H9 (cell line): ENCODE results near the gene SIGLEC1. TPM values are rescaled to one million over a fixed set of nuclear protein-coding genes. Genes with fewer than 3 reads are reported as not detected.

Experiments
- DNase-seq: peaks from one replicate; pipeline ENCODE4 v3.0.0-alpha.2; 2017
- H2AFZ ChIP-seq: one replicate; pipeline ENCODE4 v1.6.1; 2013; ENCODE audit warnings: mild to moderate bottlenecking, low read length, control low read depth, moderate library complexity
- H2AK5ac ChIP-seq: 2 replicates; pipeline ENCODE4 v1.6.1; 2013; ENCODE audit warnings: low read length, control low read depth, mixed read lengths; ENCODE audit not compliant: insufficient read length
- H2BK120ac ChIP-seq: one replicate; pipeline ENCODE4 v1.6.1; 2013; ENCODE audit warnings: low read depth, mild to moderate bottlenecking, low read length, control low read depth, inconsistent platforms; ENCODE audit not compliant: poor library complexity, severe bottlenecking
- H2BK12ac ChIP-seq: 2 replicates; pipeline ENCODE4 v1.6.1; 2013; ENCODE audit warnings: low read length, control low read depth, mixed read lengths, low read depth; ENCODE audit not compliant: insufficient read length
- H2BK15ac ChIP-seq: 2 replicates; pipeline ENCODE4 v1.6.1; 2013; ENCODE audit warnings: low read depth, low read length, control low read depth
- H2BK20ac ChIP-seq: one replicate; pipeline ENCODE4 v1.6.1; 2013; ENCODE audit warnings: low read depth, mild to moderate bottlenecking, low read length, control low read depth, inconsistent platforms; ENCODE audit not compliant: poor library complexity, severe bottlenecking
- H2BK5ac ChIP-seq: 2 replicates; pipeline ENCODE4 v1.6.1; 2013; ENCODE audit warnings: low read length, control low read depth, mixed read lengths; ENCODE audit not compliant: insufficient read length
- H3K14ac ChIP-seq: 2 replicates; pipeline ENCODE4 v1.6.1; 2013; ENCODE audit warnings: low read length, control low read depth; ENCODE audit not compliant: insufficient read depth
- H3K18ac ChIP-seq: 2 replicates; pipeline ENCODE4 v1.6.1; 2013; ENCODE audit warnings: low read depth, mild to moderate bottlenecking, mixed read lengths, low read length, control low read depth; ENCODE audit not compliant: insufficient read length
- H3K23ac ChIP-seq: 2 replicates; pipeline ENCODE4 v1.6.1; 2013; ENCODE audit warnings: low read length, control low read depth, mixed read lengths, low read depth; ENCODE audit not compliant: insufficient read length
- H3K23me2 ChIP-seq: 2 replicates; pipeline ENCODE4 v1.6.1; 2013; ENCODE audit warnings: low read depth, mild to moderate bottlenecking, mixed read lengths, low read length, control low read depth; ENCODE audit not compliant: insufficient read length, poor library complexity, severe bottlenecking
- H3K27ac ChIP-seq: 2 replicates; pipeline ENCODE4 v1.5.1; 2013; ENCODE audit warnings: low read length, control low read depth, mixed read lengths, low read depth; ENCODE audit not compliant: insufficient read length
- H3K27me3 ChIP-seq: 2 replicates; pipeline ENCODE4 v1.6.1; 2013; ENCODE audit warnings: low read length, control low read depth, inconsistent platforms; ENCODE audit not compliant: insufficient read depth
- H3K4ac ChIP-seq: 2 replicates; pipeline ENCODE4 v1.6.1; 2013; ENCODE audit warnings: low read depth, mild to moderate bottlenecking, control low read depth, inconsistent platforms, low read length, moderate library complexity
- H3K4me1 ChIP-seq: 2 replicates; pipeline ENCODE4 v1.6.1; 2013; ENCODE audit warnings: low read length, control low read depth, inconsistent platforms; ENCODE audit not compliant: insufficient read depth
- H3K4me2 ChIP-seq: 2 replicates; pipeline ENCODE4 v1.6.1; 2013; ENCODE audit warnings: low read length, control low read depth, mixed read lengths; ENCODE audit not compliant: insufficient read length, insufficient read depth
- H3K56ac ChIP-seq: 2 replicates; pipeline ENCODE4 v1.6.1; 2013; ENCODE audit warnings: low read depth, mild to moderate bottlenecking, mixed read lengths, low read length, control low read depth; ENCODE audit not compliant: insufficient read length
- H3K79me1 ChIP-seq: 2 replicates; pipeline ENCODE4 v1.6.1; 2013; ENCODE audit warnings: low read depth, mild to moderate bottlenecking, moderate library complexity, low read length, control low read depth, inconsistent platforms; ENCODE audit not compliant: insufficient read depth, poor library complexity, severe bottlenecking
- H3K79me2 ChIP-seq: 2 replicates; pipeline ENCODE4 v1.6.1; 2013; ENCODE audit warnings: low read length, control low read depth, inconsistent platforms; ENCODE audit not compliant: insufficient read depth
- H3K9ac ChIP-seq: 2 replicates; pipeline ENCODE4 v1.6.1; 2013; ENCODE audit warnings: low read length, control low read depth, mixed read lengths; ENCODE audit not compliant: insufficient read length; ENCODE audit errors: extremely low read depth
- H3K9me3 ChIP-seq: one replicate; pipeline ENCODE4 v1.6.1; 2013; ENCODE audit warnings: low read depth, low read length, inconsistent platforms; ENCODE audit not compliant: control insufficient read depth
- H3T11ph ChIP-seq: one replicate; pipeline ENCODE4 v1.6.1; 2013; ENCODE audit warnings: mild to moderate bottlenecking, low read length, control low read depth, inconsistent platforms
- H4K20me1 ChIP-seq: one replicate; pipeline ENCODE4 v1.6.1; 2013; ENCODE audit not compliant: control insufficient read depth, insufficient read length, insufficient read depth
- H4K5ac ChIP-seq: 2 replicates; pipeline ENCODE4 v1.6.1; 2013; ENCODE audit warnings: low read depth, mild to moderate bottlenecking, mixed read lengths, low read length, control low read depth; ENCODE audit not compliant: insufficient read length
- H4K8ac ChIP-seq: replicated peaks from 2 replicates; pipeline ENCODE4 v1.6.1; 2013; ENCODE audit warnings: low read length, control low read depth, mixed read lengths, low read depth; ENCODE audit not compliant: insufficient read length
- H4K91ac ChIP-seq: 2 replicates; pipeline ENCODE4 v1.6.1; 2013; ENCODE audit warnings: low read depth, mild to moderate bottlenecking, moderate library complexity, mixed read lengths, low read length, control low read depth; ENCODE audit not compliant: insufficient read length
- H3K27ac Mint-ChIP-seq, 3 experiments: 2 replicates in 2 of 3; 3 replicates in 1 of 3; pipeline ENCODE4 v1.8.0; 2020 to 2021; ENCODE audit warnings: mixed read lengths in 3 of 3, mild to moderate bottlenecking in 1 of 3, moderate library complexity in 1 of 3
- H3K27me3 Mint-ChIP-seq: 2 replicates; pipeline ENCODE4 v1.8.0; 2021; ENCODE audit warnings: low read depth, mild to moderate bottlenecking, moderate library complexity, mixed read lengths
- H3K36me3 Mint-ChIP-seq, 3 experiments: 2 replicates in 2 of 3; 3 replicates in 1 of 3; pipeline ENCODE4 v1.8.0; 2020 to 2021; ENCODE audit warnings: low read depth in 3 of 3, mixed read lengths in 3 of 3; ENCODE audit not compliant: insufficient read depth in 1 of 3
- H3K4me1 Mint-ChIP-seq, 2 experiments: 2 replicates each; pipeline ENCODE4 v1.8.0; 2020; ENCODE audit warnings: mixed read lengths in 2 of 2
- H3K4me3 Mint-ChIP-seq, 2 experiments: 2 replicates in 1 of 2; 3 replicates in 1 of 2; pipeline ENCODE4 v1.8.0; 2020 to 2021; ENCODE audit warnings: mild to moderate bottlenecking in 2 of 2, mixed read lengths in 2 of 2, moderate library complexity in 1 of 2
- H3K9me3 Mint-ChIP-seq, 2 experiments: 2 replicates in 1 of 2; 3 replicates in 1 of 2; pipeline ENCODE4 v1.8.0; 2020; ENCODE audit warnings: mild to moderate bottlenecking in 2 of 2, mixed read lengths in 2 of 2, moderate library complexity in 1 of 2
- WGBS: extraction: QIAGEN DNeasy Blood & Tissue Kit; methylation state at CpG from one replicate; pipeline ENCODE4 v1.1.7; 2013; ENCODE audit warnings: missing lambda C conversion rate, low lambda C conversion rate, mixed read lengths; ENCODE audit not compliant: insufficient read length; ENCODE audit errors: extremely low coverage; 5-methylcytosine and 5-hydroxymethylcytosine counted together
- total RNA-seq: library from RNA; stranded (reverse); gene quantifications from 2 replicates; pipeline ENCODE4 v1.2.1, GENCODE V29; 2021
- TF ChIP-seq, protein P1 (sequence below): fragments of 200-600 bp; sonication (generic); conservative IDR thresholded peaks from 3 replicates; pipeline ENCODE4 v1.8.0; 2021; ENCODE audit warnings: antibody characterized with exemption, mild to moderate bottlenecking

Gene SIGLEC1
- total RNA-seq, 1 experiment from 2014 or later = not detected

DNA sequence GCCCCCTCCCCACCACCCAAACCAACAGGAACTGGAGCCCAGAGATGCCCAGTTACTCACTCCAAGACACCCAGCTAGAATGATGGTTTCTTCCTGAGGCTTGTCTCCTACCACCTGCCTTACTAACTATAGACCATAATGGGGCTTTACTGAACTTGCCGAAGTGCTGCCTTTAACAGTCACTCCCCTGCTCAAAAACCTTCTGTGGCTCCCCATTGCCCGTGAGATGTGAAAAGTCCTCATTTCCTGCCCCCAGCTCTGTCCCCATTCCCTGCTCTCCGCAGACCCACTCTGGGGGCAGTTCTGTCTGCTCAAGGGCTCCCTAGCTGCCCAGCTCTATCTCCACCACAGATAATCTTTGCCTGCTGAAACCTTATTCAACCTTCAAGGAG, 4.9 kb downstream of the SIGLEC1 start:
- H2BK5ac ChIP-seq = no peak overlapping the region
- H3K4me2 ChIP-seq = no peak overlapping the region
- H3K79me1 ChIP-seq = no peaks in the 10 kb centered on the region
- H3K14ac ChIP-seq = no peak overlapping the region
- no peak overlapping the region for H3K4ac ChIP-seq
- H3K18ac ChIP-seq = no peak overlapping the region
- no peaks in the 10 kb centered on the region for H3K4me1 ChIP-seq
- H2BK120ac ChIP-seq = no peak overlapping the region
- H3K23ac ChIP-seq = no peak overlapping the region
- no peak overlapping the region for H3T11ph ChIP-seq
- H4K20me1 ChIP-seq = no peaks in the 10 kb centered on the region
- Mint-ChIP-seq H3K27me3 (no peaks in the 10 kb centered on the region; the same call in none of the 2 replicates), H3K27ac (no peak overlapping the region), H3K4me3 (no peak overlapping the region), H3K36me3 (no peaks in the 10 kb centered on the region; a peak in 1 of 7 replicates), H3K4me1 (no peaks in the 10 kb centered on the region), H3K9me3 (no peaks in the 10 kb centered on the region)
- WGBS = no CpG with 5 or more reads among the region's 3 CpGs
- no peak overlapping the region for H4K5ac ChIP-seq
- H3K27me3 ChIP-seq = no peaks in the 10 kb centered on the region
- H3K27ac ChIP-seq = no peak overlapping the region
- H3K56ac ChIP-seq = no peak overlapping the region
- H3K79me2 ChIP-seq = no peaks in the 10 kb centered on the region
- H2AFZ ChIP-seq = no peak overlapping the region
- H2BK15ac ChIP-seq = no peak overlapping the region
- H4K91ac ChIP-seq = no peak overlapping the region
- H2AK5ac ChIP-seq = no peak overlapping the region
- no peak overlapping the region for H2BK12ac ChIP-seq
- no peaks in the 10 kb centered on the region for H3K9me3 ChIP-seq
- no peak overlapping the region for H2BK20ac ChIP-seq
- TF ChIP-seq, protein P1, sequence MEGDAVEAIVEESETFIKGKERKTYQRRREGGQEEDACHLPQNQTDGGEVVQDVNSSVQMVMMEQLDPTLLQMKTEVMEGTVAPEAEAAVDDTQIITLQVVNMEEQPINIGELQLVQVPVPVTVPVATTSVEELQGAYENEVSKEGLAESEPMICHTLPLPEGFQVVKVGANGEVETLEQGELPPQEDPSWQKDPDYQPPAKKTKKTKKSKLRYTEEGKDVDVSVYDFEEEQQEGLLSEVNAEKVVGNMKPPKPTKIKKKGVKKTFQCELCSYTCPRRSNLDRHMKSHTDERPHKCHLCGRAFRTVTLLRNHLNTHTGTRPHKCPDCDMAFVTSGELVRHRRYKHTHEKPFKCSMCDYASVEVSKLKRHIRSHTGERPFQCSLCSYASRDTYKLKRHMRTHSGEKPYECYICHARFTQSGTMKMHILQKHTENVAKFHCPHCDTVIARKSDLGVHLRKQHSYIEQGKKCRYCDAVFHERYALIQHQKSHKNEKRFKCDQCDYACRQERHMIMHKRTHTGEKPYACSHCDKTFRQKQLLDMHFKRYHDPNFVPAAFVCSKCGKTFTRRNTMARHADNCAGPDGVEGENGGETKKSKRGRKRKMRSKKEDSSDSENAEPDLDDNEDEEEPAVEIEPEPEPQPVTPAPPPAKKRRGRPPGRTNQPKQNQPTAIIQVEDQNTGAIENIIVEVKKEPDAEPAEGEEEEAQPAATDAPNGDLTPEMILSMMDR = no peak
- no peaks in the 10 kb centered on the region for H3K23me2 ChIP-seq
- no peak overlapping the region for H3K9ac ChIP-seq
- no peak overlapping the region for H4K8ac ChIP-seq
- DNase-seq = no peak
